CD4-positive, CD25-positive, alpha-beta regulatory T cell (primary cell): Measurements from ENCODE around the gene BAIAP2. TPM values are rescaled to one million over a fixed set of nuclear protein-coding genes. Genes with fewer than 3 reads are reported as not detected.
"Not testable (repeated sequence)": the region's sequence is repeated elsewhere in the genome, so short reads cannot be mapped to it uniquely, and the experiment has no call there.

ENCODE experiments used
- ATAC-seq, 2 donors: fragments of 150-1000 bp; cut with Tn5 transposase; one replicate each; pipeline ENCODE4 v1.10.0; 2021; ENCODE audit warnings: low read depth in 2 of 2, moderate number of reproducible peaks in 2 of 2, moderate library complexity in 1 of 2
- DNase-seq, 3 donors: peaks; one replicate each; pipeline versions ENCODE4 v3.0.0 to v3.0.0-alpha.2; 2012 to 2022; ENCODE audit warnings: mixed read lengths in 1 of 3
- H3K27ac ChIP-seq: one replicate; pipeline ENCODE4 v1.7.0; 2013; ENCODE audit warnings: mild to moderate bottlenecking, low read length; ENCODE audit not compliant: insufficient read depth, poor library complexity, severe bottlenecking
- H3K27me3 ChIP-seq: one replicate; pipeline ENCODE4 v1.7.0; 2013; ENCODE audit warnings: low read length; ENCODE audit not compliant: control insufficient read depth, insufficient read depth
- H3K36me3 ChIP-seq: one replicate; pipeline ENCODE4 v1.7.0; 2013; ENCODE audit warnings: mild to moderate bottlenecking, low read length, moderate library complexity; ENCODE audit not compliant: control insufficient read depth, insufficient read depth
- H3K4me1 ChIP-seq: 2 replicates; pipeline ENCODE4 v1.7.0; 2013; ENCODE audit warnings: mild to moderate bottlenecking, low read length; ENCODE audit not compliant: insufficient read depth, control insufficient read depth, poor library complexity, severe bottlenecking
- H3K4me3 ChIP-seq: one replicate; pipeline ENCODE4 v1.7.0; 2013; ENCODE audit warnings: low read depth, mild to moderate bottlenecking, low read length, moderate library complexity
- H3K9me3 ChIP-seq, 2 experiments: 1 replicate in 1 of 2; 2 replicates in 1 of 2; pipeline ENCODE4 v1.7.0; 2013; ENCODE audit warnings: low read length in 2 of 2, mild to moderate bottlenecking in 1 of 2, moderate library complexity in 1 of 2; ENCODE audit not compliant: control insufficient read depth in 2 of 2
- H3K27ac Mint-ChIP-seq, 3 donors: one replicate each; pipeline ENCODE4 v1.8.0; 2020 to 2022; ENCODE audit warnings: mild to moderate bottlenecking in 3 of 3, mixed read lengths in 3 of 3, moderate library complexity in 2 of 3
- H3K27me3 Mint-ChIP-seq: one replicate; pipeline ENCODE4 v1.8.0; 2022; ENCODE audit warnings: mild to moderate bottlenecking, mixed read lengths
- H3K36me3 Mint-ChIP-seq: one replicate; pipeline ENCODE4 v1.8.0; 2020; ENCODE audit warnings: mixed read lengths
- H3K4me1 Mint-ChIP-seq, 4 donors: one replicate each; pipeline ENCODE4 v1.8.0; 2020 to 2022; ENCODE audit warnings: mixed read lengths in 4 of 4, mild to moderate bottlenecking in 1 of 4
- H3K4me3 Mint-ChIP-seq, 4 donors: one replicate each; pipeline ENCODE4 v1.8.0; 2020 to 2022; ENCODE audit warnings: mild to moderate bottlenecking in 4 of 4, mixed read lengths in 4 of 4, moderate library complexity in 3 of 4
- H3K9me3 Mint-ChIP-seq, 7 donors: one replicate each; pipeline ENCODE4 v1.8.0; 2020 to 2022; ENCODE audit warnings: mixed read lengths in 7 of 7, mild to moderate bottlenecking in 3 of 7, moderate library complexity in 2 of 7
- polyA plus RNA-seq, 4 donors: library from polyadenylated mRNA; unstranded; fragments of 300-500 nt; fragmentation: Illumina TruSeq; gene quantifications; one replicate each; pipeline ENCODE4 v1.2.3, GENCODE V29; 2021
- total RNA-seq: library from RNA; stranded (reverse); gene quantifications from one replicate; pipeline ENCODE4 v1.2.3, GENCODE V29; 2022

BAIAP2 gene
- total and polyA plus RNA-seq, 5 donors from 2014 or later = 1.5 to 6.8 (median 1.7) TPM

- ATAC-seq = no peak
- no peak overlapping the region for H3K4me3 Mint-ChIP-seq
Measured at GRCh38 chr17:81027591-81028505, 7.1 kb upstream of the BAIAP2 start.

GRCh38 chr17:81028506-81028858, 6.5 kb upstream of the BAIAP2 start:
- Histone ChIP-seq H3K9me3 (no peaks in the 10 kb centered on the region), H3K4me3 (no peak overlapping the region), H3K4me1 (peaks cover 6% of the 10 kb centered on the region), H3K27ac (no peak overlapping the region), H3K27me3 (no peaks in the 10 kb centered on the region), H3K36me3 (no peaks in the 10 kb centered on the region)
- no peaks in the 10 kb centered on the region for H3K36me3 Mint-ChIP-seq
- no peak overlapping the region for H3K27ac Mint-ChIP-seq
- H3K4me1 Mint-ChIP-seq = peaks cover 0 to 9% (median 3%) of the 10 kb centered on the region in 4 donors
- H3K27me3 Mint-ChIP-seq = peaks cover 13% of the 10 kb centered on the region
- DNase-seq = no peak
- ATAC-seq = no peak
- peaks cover 0 to 2% (median 0%) of the 10 kb centered on the region in 7 donors for H3K9me3 Mint-ChIP-seq
- H3K4me3 Mint-ChIP-seq = no peak overlapping the region

More at GRCh38 chr17:81027591-81028505, 7.1 kb upstream of the BAIAP2 start:
- Histone ChIP-seq H3K4me1 (peaks cover 8% of the 10 kb centered on the region), H3K9me3 (no peaks in the 10 kb centered on the region), H3K4me3 (no peak overlapping the region), H3K27me3 (no peaks in the 10 kb centered on the region), H3K36me3 (no peaks in the 10 kb centered on the region), H3K27ac (no peak overlapping the region)
- Mint-ChIP-seq H3K4me1 (peaks cover 0 to 4% (median 1%) of the 10 kb centered on the region in 4 donors), H3K9me3 (peaks cover 0 to 2% (median 0%) of the 10 kb centered on the region in 7 donors), H3K27ac (no peak overlapping the region), H3K36me3 (no peaks in the 10 kb centered on the region), H3K27me3 (peaks cover 8% of the 10 kb centered on the region)
- DNase-seq = peak in 1 of 3 donors; percentile 17

GRCh38 chr17:81029859-81030258, 5.1 kb upstream of the BAIAP2 start:
- H3K9me3 Mint-ChIP-seq = peaks cover 0 to 2% (median 0%) of the 10 kb centered on the region in 7 donors
- no peaks in the 10 kb centered on the region for H3K27me3 ChIP-seq
- H3K27ac Mint-ChIP-seq = no peak overlapping the region

GRCh38 chr17:81030312-81030711, 4.6 kb upstream of the BAIAP2 start:
- H3K4me3 ChIP-seq, ATAC-seq, H3K27ac Mint-ChIP-seq, H3K27me3 ChIP-seq, H3K9me3 ChIP-seq, H3K27ac ChIP-seq, H3K36me3 Mint-ChIP-seq, H3K36me3 ChIP-seq, DNase-seq, H3K9me3 Mint-ChIP-seq: not testable (repeated sequence)
- Mint-ChIP-seq H3K4me3 (peak overlapping the region in 1 of 4 donors; percentile 7), H3K27me3 (peaks cover 18% of the 10 kb centered on the region), H3K4me1 (peaks cover 0 to 13% (median 8%) of the 10 kb centered on the region in 4 donors)
- peaks cover 12% of the 10 kb centered on the region for H3K4me1 ChIP-seq

More at GRCh38 chr17:81029859-81030258, 5.1 kb upstream of the BAIAP2 start:
- peaks cover 18% of the 10 kb centered on the region for H3K27me3 Mint-ChIP-seq
- Histone ChIP-seq H3K27ac (no peak overlapping the region), H3K4me1 (peaks cover 12% of the 10 kb centered on the region), H3K9me3 (no peaks in the 10 kb centered on the region), H3K36me3 (no peaks in the 10 kb centered on the region), H3K4me3 (no peak overlapping the region)
- no peak for DNase-seq
- no peak for ATAC-seq
- H3K4me3 Mint-ChIP-seq = peak overlapping the region in 2 of 4 donors; percentile 7 to 54
- no peaks in the 10 kb centered on the region for H3K36me3 Mint-ChIP-seq
- peaks cover 0 to 12% (median 8%) of the 10 kb centered on the region in 4 donors for H3K4me1 Mint-ChIP-seq

- H3K27ac Mint-ChIP-seq = no peak overlapping the region
- H3K27me3 ChIP-seq = no peaks in the 10 kb centered on the region
Measured at GRCh38 chr17:81030741-81031565, 4.0 kb upstream of the BAIAP2 start.

GRCh38 chr17:81031566-81032550, 3.1 kb upstream of the BAIAP2 start:
- Mint-ChIP-seq H3K36me3 (no peaks in the 10 kb centered on the region), H3K4me3 (peak overlapping the region in 3 of 4 donors; percentile 24 to 83 (median 79)), H3K27ac (no peak overlapping the region), H3K27me3 (peaks cover 13% of the 10 kb centered on the region), H3K9me3 (peaks cover 0 to 1% (median 0%) of the 10 kb centered on the region in 7 donors), H3K4me1 (peaks cover 0 to 25% (median 13%) of the 10 kb centered on the region in 4 donors)
- no peaks in the 10 kb centered on the region for H3K27me3 ChIP-seq
- H3K9me3 ChIP-seq = no peaks in the 10 kb centered on the region
- no peaks in the 10 kb centered on the region for H3K36me3 ChIP-seq
- no peak overlapping the region for H3K4me3 ChIP-seq
- H3K27ac ChIP-seq = no peak overlapping the region
- no peak for ATAC-seq
- no peak for DNase-seq
- peaks cover 18% of the 10 kb centered on the region for H3K4me1 ChIP-seq

More at GRCh38 chr17:81030741-81031565, 4.0 kb upstream of the BAIAP2 start:
- peak overlapping the region in 1 of 4 donors; percentile 8 for H3K4me3 Mint-ChIP-seq
- H3K4me1 Mint-ChIP-seq = peaks cover 0 to 17% (median 11%) of the 10 kb centered on the region in 4 donors
- peaks cover 16% of the 10 kb centered on the region for H3K4me1 ChIP-seq
- DNase-seq (no peak), ATAC-seq (no peak)
- no peak overlapping the region for H3K27ac ChIP-seq
- no peaks in the 10 kb centered on the region for H3K36me3 ChIP-seq
- no peaks in the 10 kb centered on the region for H3K9me3 ChIP-seq
- no peak overlapping the region for H3K4me3 ChIP-seq
- H3K27me3 Mint-ChIP-seq = peaks cover 18% of the 10 kb centered on the region
- peaks cover 0 to 2% (median 0%) of the 10 kb centered on the region in 7 donors for H3K9me3 Mint-ChIP-seq
- no peaks in the 10 kb centered on the region for H3K36me3 Mint-ChIP-seq
